ENCODE data around the gene TM9SF4.
"Not testable (repeated sequence)": the region's sequence is repeated elsewhere in the genome, so short reads cannot be mapped to it uniquely, and the experiment has no call there.

TM9SF4 gene

GRCh38 chr20:32155017-32155981 is 45.8 kb downstream of the TM9SF4 start:
- no peak for DNase-seq (ENCODE audit: low read depth in 1 of 2, low spot score in 1 of 2)

- no peak for DNase-seq (ENCODE audit: low read depth in 1 of 2, low spot score in 1 of 2)
These were observed 48.1 kb downstream of the TM9SF4 start for GRCh38 chr20:32157611-32158010.

- no peak for DNase-seq (ENCODE audit: low read depth in 1 of 2, low spot score in 1 of 2)
These were observed 48.8 kb downstream of the TM9SF4 start for GRCh38 chr20:32158351-32158750.

GRCh38 chr20:32158943-32159660 is 49.6 kb downstream of the TM9SF4 start:
- no peak for DNase-seq (ENCODE audit: low read depth in 1 of 2, low spot score in 1 of 2)

GRCh38 chr20:32159766-32160221 is 50.3 kb downstream of the TM9SF4 start:
- DNase-seq (ENCODE audit: low read depth in 1 of 2, low spot score in 1 of 2), result no peak

GRCh38 chr20:32160341-32160740 is 50.8 kb downstream of the TM9SF4 start:
- DNase-seq (ENCODE audit: low read depth in 1 of 2, low spot score in 1 of 2), result no peak

- no peak for DNase-seq (ENCODE audit: low read depth in 1 of 2, low spot score in 1 of 2)
These were observed 52.8 kb downstream of the TM9SF4 start for GRCh38 chr20:32162351-32162750.

GRCh38 chr20:32163951-32164350 is 54.4 kb downstream of the TM9SF4 start:
- DNase-seq (ENCODE audit: low read depth in 1 of 2, low spot score in 1 of 2), result no peak

- DNase-seq (ENCODE audit: low read depth in 1 of 2, low spot score in 1 of 2), result no peak
These were observed 55.6 kb downstream of the TM9SF4 start for GRCh38 chr20:32164984-32165735.

- no peak for DNase-seq (ENCODE audit: low read depth in 1 of 2, low spot score in 1 of 2)
These were observed 56.5 kb downstream of the TM9SF4 start for GRCh38 chr20:32165836-32166545.

GRCh38 chr20:32167552-32167951 is 58.0 kb downstream of the TM9SF4 start:
- no peak for DNase-seq (ENCODE audit: low read depth in 1 of 2, low spot score in 1 of 2)

GRCh38 chr20:32168184-32168910 is 58.8 kb downstream of the TM9SF4 start:
- no peak for DNase-seq (ENCODE audit: low read depth in 1 of 2, low spot score in 1 of 2)

- not testable (repeated sequence) for DNase-seq (ENCODE audit: low read depth in 1 of 2, low spot score in 1 of 2)
These were observed 68.2 kb downstream of the TM9SF4 start for GRCh38 chr20:32177696-32178095.

GRCh38 chr20:32179515-32179914 is 70.0 kb downstream of the TM9SF4 start:
- DNase-seq (ENCODE audit: low read depth in 1 of 2, low spot score in 1 of 2), result no peak

- DNase-seq (ENCODE audit: low read depth in 1 of 2, low spot score in 1 of 2), result no peak
These were observed 70.4 kb downstream of the TM9SF4 start for GRCh38 chr20:32179934-32180333.

GRCh38 chr20:32181606-32182005 is 72.1 kb downstream of the TM9SF4 start:
- no peak for DNase-seq (ENCODE audit: low read depth in 1 of 2, low spot score in 1 of 2)

- DNase-seq (ENCODE audit: low read depth in 1 of 2, low spot score in 1 of 2), result no peak
These were observed 74.6 kb downstream of the TM9SF4 start for GRCh38 chr20:32183947-32184635.

- no peak for DNase-seq (ENCODE audit: low read depth in 1 of 2, low spot score in 1 of 2)
These were observed 75.6 kb downstream of the TM9SF4 start for GRCh38 chr20:32184961-32185603.

GRCh38 chr20:32186506-32186905 is 77.0 kb downstream of the TM9SF4 start:
- DNase-seq (ENCODE audit: low read depth in 1 of 2, low spot score in 1 of 2), result no peak
